IPS-NIHi11 (cell line): ENCODE data around the gene RPS6KA5.
A peak's percentile ranks its signal among the peaks of the same experiment; 100 is the strongest.
"Not testable (repeated sequence)": the region's sequence is repeated elsewhere in the genome, so short reads cannot be mapped to it uniquely, and the experiment has no call there.

ENCODE experiments used
- DNase-seq: peaks from one replicate; pipeline ENCODE4 v3.0.0; 2012; ENCODE audit warnings: mixed read lengths, low spot score

The RPS6KA5 gene

GRCh38 chr14:91027561-91027960 lies 32.9 kb downstream of the RPS6KA5 start:
- DNase-seq: no peak

GRCh38 chr14:91022622-91023028 lies 37.8 kb downstream of the RPS6KA5 start:
- not testable (repeated sequence) for DNase-seq

DNA sequence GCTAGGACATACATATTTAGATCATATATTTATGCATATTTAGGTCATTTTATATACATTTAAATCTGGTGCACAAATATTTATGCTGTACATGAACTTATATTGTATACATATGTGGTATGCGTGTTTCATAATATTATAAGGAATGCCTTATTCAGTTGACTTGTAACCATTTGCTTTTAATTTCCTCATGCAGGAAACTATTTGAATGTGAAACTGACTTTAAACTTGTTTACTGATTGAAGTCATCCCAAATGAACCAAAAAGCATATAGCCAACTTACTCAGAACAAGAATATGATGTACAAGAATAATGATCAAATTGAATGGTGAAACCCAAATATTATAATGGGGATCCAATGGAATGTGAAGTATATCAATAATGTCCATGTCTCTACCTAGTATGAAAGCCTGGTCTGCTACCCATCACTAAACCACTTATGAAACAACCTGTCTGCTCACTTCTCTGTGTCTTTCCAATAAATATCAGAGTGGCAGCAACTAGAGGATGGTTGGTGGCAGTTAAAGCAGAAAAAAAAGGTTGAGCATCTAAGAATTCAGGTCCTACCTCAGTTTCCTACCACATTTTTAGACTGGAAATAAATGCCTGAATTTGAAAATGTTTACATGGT lies 38.3 kb downstream of the RPS6KA5 start:
- DNase-seq: no peak

DNA sequence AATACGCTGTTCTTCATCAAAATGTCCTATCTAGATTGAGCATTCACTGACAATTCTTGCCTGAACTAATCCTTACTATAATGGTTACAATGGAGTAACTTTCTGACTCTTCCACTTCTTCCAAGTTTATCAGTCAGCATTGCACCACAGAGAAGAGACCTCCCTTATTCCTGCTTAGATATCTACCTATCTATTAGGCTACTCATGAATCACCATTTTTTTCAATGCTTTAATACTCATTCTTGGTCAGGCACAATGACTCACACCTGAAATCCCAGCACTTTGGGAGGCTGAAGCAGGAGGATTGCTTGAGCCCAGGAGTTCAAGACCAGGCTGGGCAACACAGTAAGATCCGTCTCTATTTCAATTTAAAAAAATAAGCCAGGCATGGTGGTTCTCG lies 39.3 kb downstream of the RPS6KA5 start:
- no peak for DNase-seq

- no peak for DNase-seq
These were observed 40.8 kb downstream of the RPS6KA5 start for GRCh38 chr14:91019673-91020072.

DNA sequence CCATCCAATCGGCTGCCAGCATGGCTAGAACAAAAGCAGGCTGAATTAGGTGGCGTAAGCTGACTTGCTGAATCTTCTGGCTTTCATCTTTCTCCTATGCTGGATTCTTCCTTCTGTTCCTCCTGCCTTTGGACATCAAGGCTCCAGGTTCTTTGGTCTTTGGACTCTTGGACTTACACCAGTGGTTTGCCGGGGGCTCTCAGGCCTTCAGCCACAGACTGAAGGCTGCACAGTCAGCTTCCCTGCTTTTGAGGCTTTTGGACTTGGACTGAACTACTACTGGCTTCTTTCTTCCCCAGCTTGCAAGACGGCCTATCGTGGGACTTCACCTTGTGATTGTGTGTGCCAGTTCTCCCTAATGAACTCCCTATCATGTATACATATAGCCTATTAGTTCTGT lies 42.0 kb downstream of the RPS6KA5 start:
- DNase-seq: no peak

GRCh38 chr14:91016800-91017410 lies 43.5 kb downstream of the RPS6KA5 start:
- DNase-seq: no peak

GRCh38 chr14:91015435-91015834 lies 45.0 kb downstream of the RPS6KA5 start:
- no peak for DNase-seq

DNA sequence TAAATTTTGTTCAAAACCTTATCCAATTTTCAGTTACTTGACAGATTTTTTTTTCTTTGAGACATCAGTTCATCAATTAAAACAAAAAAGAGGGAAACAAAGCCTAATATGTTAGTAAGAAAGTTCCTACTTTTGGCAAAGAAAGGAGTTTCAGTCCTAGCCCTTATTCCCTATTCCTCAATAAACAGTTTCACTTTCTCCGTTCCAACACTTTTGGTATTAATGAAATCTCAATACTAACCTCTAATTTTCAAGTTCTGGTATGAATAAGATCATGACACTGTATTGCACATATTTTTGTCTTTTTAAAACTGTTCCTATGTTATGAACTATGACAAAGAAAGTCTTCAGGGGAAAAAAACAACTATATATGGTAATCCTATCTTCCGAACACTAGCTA lies 48.4 kb downstream of the RPS6KA5 start:
- DNase-seq: no peak

- DNase-seq: no peak
These were observed 50.3 kb downstream of the RPS6KA5 start for GRCh38 chr14:91010153-91010533.

- no peak for DNase-seq
These were observed 50.8 kb downstream of the RPS6KA5 start for GRCh38 chr14:91009501-91010152.

DNA sequence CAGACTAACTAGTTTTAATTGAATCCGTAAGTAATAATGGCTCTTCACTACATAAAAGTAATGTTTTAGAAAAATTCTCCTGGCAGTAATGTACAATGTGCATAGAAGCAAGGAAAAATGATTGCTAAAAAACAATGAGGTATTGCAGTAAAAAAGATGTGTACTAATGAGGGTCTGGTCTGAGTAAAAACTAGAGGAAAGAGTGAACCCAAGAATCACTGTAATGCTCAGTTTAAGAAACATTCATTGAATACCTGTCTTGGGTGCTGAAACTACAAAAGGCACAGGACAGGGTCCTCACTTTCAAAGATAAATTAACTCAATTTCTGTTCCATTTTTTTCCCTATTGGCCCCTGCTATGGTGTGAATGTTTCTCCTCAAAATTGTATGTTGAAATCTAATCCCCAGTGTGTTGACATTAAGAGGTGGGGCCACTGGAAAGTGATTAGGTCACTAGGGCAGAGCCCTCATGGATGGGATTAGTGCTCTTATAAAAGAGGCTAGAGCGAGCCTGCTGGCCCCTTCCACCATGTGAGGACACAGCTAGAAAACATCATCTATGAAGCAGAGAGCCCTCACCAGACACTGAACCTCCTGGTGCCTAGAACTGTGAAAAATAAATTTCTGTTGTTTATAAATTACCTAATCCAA lies 51.6 kb downstream of the RPS6KA5 start:
- DNase-seq: no peak

- DNase-seq: no peak
These were observed 54.7 kb downstream of the RPS6KA5 start for GRCh38 chr14:91005716-91006115.

DNA sequence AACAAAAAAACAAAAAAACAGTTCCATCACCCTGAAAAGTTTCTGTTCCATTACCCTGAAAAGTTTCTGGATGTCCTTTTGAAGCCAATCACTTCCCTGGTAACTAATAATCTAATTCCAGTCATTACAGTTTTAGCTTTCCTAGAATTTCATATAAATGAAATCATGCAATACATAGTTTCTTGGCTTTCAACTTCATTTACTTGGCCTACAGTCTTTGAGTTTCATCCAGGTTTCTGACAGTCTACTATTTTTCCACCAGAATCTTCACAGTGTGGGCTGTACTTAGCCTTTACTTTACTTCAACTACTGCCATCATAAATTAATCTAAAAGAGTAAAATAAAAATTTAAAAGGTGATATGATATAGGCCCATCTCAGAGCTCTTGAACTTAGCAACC lies 55.5 kb downstream of the RPS6KA5 start:
- no peak for DNase-seq

GRCh38 chr14:90999299-90999698 lies 61.1 kb downstream of the RPS6KA5 start:
- peak; percentile 20 for DNase-seq

DNA sequence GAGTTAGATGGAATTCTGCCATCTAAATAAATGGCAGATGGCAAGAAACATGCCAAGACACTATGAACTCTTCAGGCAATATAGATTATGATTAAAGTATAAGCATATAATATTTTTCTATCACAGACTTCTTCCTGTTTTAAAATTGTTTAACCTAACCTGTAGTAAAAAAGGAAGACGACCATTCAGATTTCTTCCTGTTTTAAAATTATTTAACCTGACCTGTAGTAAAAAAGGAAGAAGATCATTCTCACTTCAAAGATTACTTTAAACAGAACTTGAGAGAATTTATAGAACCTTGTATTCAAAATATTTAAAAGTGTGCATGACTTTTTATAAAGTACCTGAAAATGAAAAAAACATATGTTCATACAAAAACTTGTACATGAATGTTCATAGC lies 63.5 kb downstream of the RPS6KA5 start:
- no peak for DNase-seq

DNA sequence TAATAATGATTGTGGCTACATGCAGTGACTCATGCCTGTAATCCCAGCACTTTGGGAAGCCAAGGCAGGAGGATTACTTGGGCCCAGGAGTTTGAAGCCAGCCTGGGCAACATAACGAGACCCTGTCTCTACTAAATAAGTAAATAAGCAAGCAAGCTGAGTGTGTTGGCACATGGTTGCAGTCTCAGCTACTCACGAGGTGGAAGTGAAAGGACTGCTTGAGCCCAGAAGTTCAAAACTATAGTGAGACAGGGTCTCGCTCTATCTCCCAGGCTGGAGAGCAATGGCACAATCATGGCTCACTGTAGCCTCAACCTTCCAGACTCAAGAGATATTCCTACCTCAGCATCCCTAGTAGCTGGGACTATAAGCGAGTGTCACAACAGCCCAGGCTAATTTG lies 64.7 kb downstream of the RPS6KA5 start:
- no peak for DNase-seq

- DNase-seq: no peak
These were observed 66.6 kb downstream of the RPS6KA5 start for GRCh38 chr14:90993792-90994191.

DNA sequence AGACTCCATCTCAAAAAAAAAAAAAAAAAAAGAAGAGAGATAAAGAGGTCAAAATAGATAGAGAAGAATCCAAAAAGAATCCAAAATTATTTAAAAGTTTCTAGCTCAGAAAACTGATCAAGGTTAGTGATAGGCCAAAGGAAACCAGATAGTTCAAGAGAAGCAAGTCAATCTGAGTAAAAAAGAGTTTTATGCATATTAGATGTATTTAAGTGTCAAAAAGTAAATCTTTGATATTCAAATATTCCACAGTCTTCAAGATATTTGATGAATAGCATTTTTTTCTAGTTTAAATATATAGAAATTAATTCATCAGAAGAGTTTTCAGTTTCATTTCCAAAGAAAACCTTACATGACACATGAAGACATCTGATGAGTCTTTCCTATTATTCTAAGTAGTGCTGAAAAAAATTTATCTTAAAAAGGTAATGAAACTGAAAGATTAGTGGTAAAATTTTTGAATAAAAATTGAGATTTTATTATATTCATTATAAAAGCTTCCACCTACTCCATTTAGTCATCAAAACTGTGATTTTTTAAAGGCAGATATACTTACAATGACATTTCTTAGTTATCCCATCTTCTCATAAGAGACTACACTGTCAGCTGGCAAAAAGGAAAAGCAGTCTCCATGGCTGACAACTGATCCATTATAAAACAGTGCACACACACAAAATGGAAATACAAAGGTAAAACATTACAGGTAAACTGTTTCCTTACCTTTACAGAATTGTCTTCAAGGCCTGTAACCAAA lies 68.6 kb downstream of the RPS6KA5 start:
- no peak for DNase-seq

- no peak for DNase-seq
These were observed 70.3 kb downstream of the RPS6KA5 start for GRCh38 chr14:90990141-90990540.

GRCh38 chr14:90987140-90987539 lies 73.3 kb downstream of the RPS6KA5 start:
- no peak for DNase-seq

GRCh38 chr14:90986510-90986909 lies 73.9 kb downstream of the RPS6KA5 start:
- no peak for DNase-seq
